Measurements from ENCODE around the gene HPCAL1.

GRCh38 chr2:10319892-10320574 lies 17.3 kb downstream of the HPCAL1 start:
- TF ChIP-seq CTCF (IDR thresholded peaks at IDR 0.05) (no peak), POLR2A (IDR thresholded peaks at IDR 0.05; ENCODE audit: low read depth) (no peak)
